ENCODE data around the gene CLEC20A.
"Not testable (repeated sequence)": the region's sequence is repeated elsewhere in the genome, so short reads cannot be mapped to it uniquely, and the experiment has no call there.

The CLEC20A gene

DNA sequence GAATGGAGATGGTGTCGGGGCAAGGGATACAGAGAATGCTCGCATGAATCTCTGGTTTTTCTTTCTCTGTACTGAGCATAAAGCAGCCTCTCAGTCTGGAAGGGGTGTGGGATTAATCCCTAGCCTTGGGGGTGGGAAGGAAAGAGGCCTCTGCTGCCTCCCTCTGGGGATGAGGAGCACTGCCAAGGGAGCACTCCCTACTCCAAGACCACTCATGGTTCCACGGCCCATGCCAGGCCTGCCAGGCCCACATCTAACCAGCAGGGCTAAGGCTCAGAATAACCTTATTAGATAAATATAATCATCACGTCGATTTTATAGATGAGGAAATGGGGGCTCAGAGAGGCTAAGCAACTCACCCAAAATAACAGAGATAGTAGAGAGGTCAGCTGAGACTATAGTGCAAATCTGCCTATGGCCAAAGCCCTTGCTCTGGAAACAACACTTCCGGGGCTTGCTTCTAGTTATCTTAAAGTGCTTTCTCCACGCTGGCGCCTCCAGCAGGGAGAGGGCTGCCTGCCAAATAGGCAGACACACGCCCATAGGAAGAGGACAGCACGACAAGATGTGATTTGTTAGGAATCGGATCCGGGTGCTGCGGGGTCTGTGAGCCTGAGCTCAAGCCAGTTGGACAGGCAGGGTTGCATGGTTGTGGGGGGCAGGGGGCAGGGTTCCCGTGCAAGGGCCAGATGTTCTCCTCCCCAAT is 16.7 kb upstream of the CLEC20A start:
- DNase-seq, result no peak
- TF ChIP-seq POLR2A (IDR thresholded peaks at IDR 0.05; ENCODE audit: low read length), result no peak
- TF ChIP-seq GATA1 (IDR thresholded peaks at IDR 0.05; ENCODE audit: low read depth, low read length), result no peak

GRCh38 chr1:178512566-178513277 is 16.0 kb upstream of the CLEC20A start, which contains the start of gene TEX35:
Gene TEX35 (plus strand): TSS chr1:178513109. CDS start chr1:178513189, 80 bp downstream.
- TF ChIP-seq GATA1 (IDR thresholded peaks at IDR 0.05; ENCODE audit: low read depth, low read length) (no peak), POLR2A (IDR thresholded peaks at IDR 0.05; ENCODE audit: low read length) (no peak)
- DNase-seq, result no peak

- no peak for DNase-seq
- TF ChIP-seq GATA1 (IDR thresholded peaks at IDR 0.05; ENCODE audit: low read depth, low read length) (no peak), POLR2A (IDR thresholded peaks at IDR 0.05; ENCODE audit: low read length) (no peak)
Measured at GRCh38 chr1:178510155-178510554, 13.4 kb upstream of the CLEC20A start.

GRCh38 chr1:178509414-178510007 is 12.7 kb upstream of the CLEC20A start:
- no peak for DNase-seq
- TF ChIP-seq GATA1 (IDR thresholded peaks at IDR 0.05; ENCODE audit: low read depth, low read length), result no peak

- peak in 1 of 2 experiments; percentile 28 for DNase-seq
- TF ChIP-seq GATA1 (IDR thresholded peaks at IDR 0.05; ENCODE audit: low read depth, low read length), result no peak
- TF ChIP-seq POLR2A (IDR thresholded peaks at IDR 0.05; ENCODE audit: low read length), result no peak
Measured at GRCh38 chr1:178506669-178507068, 9.9 kb upstream of the CLEC20A start.

DNA sequence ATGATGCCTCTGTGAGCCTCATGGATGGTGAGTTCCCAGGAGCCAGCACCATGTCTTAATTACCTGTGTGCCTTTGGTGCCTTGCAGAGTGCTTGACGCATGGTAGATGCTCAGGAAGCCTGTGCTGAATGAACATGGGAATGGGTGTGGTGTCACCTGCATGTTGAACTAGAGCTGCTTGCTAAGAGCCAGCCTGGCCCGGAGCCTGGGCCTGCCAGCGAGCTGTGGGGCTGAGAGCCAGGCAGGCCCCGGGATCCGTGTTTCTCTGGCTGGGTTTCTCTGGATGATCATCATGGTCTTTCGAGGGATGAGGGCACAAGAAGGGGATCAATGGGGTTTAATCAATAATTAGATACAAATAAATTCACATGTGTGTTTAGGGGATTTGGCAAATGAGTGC is 9.4 kb upstream of the CLEC20A start:
- DNase-seq, result no peak
- TF ChIP-seq GATA1 (IDR thresholded peaks at IDR 0.05; ENCODE audit: low read depth, low read length) (no peak), POLR2A (IDR thresholded peaks at IDR 0.05; ENCODE audit: low read length) (no peak)

- DNase-seq, result no peak
- no peak for TF ChIP-seq GATA1 (IDR thresholded peaks at IDR 0.05; ENCODE audit: low read depth, low read length)
- TF ChIP-seq POLR2A (IDR thresholded peaks at IDR 0.05; ENCODE audit: low read length), result no peak
Measured at GRCh38 chr1:178504286-178504685, 7.5 kb upstream of the CLEC20A start.

DNA sequence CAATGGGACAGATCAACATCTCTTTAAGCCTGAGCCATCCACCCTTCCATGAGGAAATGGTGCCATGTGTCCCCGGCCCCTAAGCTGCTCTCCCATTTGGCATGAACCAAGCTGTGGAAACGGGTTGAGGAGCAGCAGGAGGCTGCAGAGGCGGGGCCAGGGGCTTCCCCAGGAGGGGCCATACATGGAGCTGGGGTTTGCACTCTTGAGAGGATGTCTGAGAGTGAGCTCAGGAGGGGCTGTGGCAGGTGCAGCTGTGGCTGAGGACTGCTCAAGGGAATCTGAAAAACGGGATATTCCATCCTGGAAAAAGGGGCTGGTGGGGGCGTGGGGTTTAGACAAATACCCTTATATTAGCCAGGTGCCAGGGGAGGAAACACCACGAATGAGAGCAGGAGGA is 7.1 kb upstream of the CLEC20A start:
- no peak for TF ChIP-seq GATA1 (IDR thresholded peaks at IDR 0.05; ENCODE audit: low read depth, low read length)
- DNase-seq, result no peak

- not testable (repeated sequence) for DNase-seq
Measured at GRCh38 chr1:178503316-178503715, 6.6 kb upstream of the CLEC20A start.

- TF ChIP-seq GATA1 (IDR thresholded peaks at IDR 0.05; ENCODE audit: low read depth, low read length), result no peak
- no peak for TF ChIP-seq POLR2A (IDR thresholded peaks at IDR 0.05; ENCODE audit: low read length)
- no peak for DNase-seq
Measured at GRCh38 chr1:178502856-178503255, 6.1 kb upstream of the CLEC20A start.

DNA sequence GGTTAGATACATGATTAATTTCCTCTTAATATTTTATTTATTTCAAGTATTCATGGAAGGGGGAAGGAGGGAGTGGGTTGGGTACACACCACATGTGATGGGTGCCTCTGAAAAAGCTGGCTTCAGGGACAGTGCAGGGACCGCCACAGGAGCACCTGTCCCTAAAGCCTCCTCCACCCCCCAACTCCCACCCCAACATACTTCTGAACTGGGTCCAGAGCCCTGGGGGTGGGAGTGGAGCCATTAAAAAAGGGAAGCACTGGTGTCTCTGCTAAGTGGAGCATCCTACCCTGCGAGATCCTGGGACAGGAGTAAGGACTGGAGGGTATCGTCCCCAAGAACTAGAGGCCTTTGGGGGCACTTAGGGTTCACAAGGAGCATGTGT is 5.6 kb upstream of the CLEC20A start:
- no peak for DNase-seq
- TF ChIP-seq POLR2A (IDR thresholded peaks at IDR 0.05; ENCODE audit: low read length) (no peak), GATA1 (IDR thresholded peaks at IDR 0.05; ENCODE audit: low read depth, low read length) (no peak)

DNA sequence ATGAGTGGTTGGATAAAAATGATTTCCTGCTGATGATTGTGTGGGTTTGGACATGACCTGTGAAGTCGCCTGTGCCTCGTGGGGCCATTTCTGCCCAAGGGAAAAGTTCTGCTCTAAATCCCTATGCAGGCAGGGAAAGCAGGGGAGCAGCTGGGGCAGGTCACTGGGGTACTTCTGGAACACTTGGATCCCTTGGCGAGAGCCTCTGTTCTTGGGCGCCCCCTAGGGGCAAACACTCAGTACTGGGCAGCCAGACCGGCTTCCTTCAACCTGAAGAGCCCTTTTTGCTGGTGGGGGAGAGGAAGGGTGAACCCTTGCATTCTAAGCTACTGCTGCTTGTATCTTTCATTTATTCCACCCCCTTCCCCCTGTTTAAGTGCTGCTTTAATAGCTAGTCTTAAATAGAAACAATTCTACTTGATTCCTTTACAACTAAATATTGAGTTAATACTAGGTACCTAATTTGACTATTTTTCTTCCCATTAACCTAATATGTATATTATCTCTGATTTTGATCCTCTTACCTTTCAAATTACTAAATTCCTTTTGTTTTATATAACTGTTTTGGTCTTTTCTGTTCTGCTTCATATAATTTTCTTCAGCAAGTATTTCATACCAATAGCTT is 5.1 kb upstream of the CLEC20A start:
- peak; percentile 57 to 75 for DNase-seq
- TF ChIP-seq GATA1 (IDR thresholded peaks at IDR 0.05; ENCODE audit: low read depth, low read length) (no peak), POLR2A (IDR thresholded peaks at IDR 0.05; ENCODE audit: low read length) (no peak)

DNA sequence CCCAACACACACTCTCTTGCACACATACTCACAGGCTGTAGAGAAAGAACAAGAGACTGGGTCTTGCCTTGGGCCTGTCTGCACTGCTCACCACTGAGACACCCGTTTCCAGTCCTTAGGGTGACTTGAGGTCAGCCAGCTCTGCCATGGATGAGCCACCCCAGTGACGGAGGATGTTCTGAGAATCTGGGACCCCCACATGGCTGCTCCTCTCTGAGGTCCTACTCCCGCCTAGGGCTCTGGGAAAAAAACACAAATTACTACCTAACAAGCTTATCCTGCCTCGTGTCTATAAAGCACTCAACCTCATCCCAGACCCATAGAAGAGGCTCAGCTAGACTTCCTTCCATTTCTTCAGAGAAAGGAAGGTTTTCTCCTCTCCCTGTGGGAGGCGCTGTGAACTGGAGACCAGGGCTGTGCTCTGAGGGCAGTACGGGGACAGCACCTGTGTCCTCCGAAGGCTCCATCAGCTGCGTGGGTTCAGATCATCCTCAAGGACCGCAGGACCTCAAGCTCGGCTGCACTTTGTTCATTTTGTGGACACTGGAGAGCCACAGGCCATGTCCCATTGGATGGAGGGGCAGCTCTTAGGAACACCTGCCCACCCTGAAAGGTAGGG is 4.3 kb upstream of the CLEC20A start:
- no peak for TF ChIP-seq POLR2A (IDR thresholded peaks at IDR 0.05; ENCODE audit: low read length)
- no peak for TF ChIP-seq GATA1 (IDR thresholded peaks at IDR 0.05; ENCODE audit: low read depth, low read length)
- no peak for DNase-seq
